Femur (tissue), 1 donor: ENCODE data around the gene DENND1B.

ENCODE experiments used
- DNase-seq: peaks from one replicate; pipeline ENCODE4 v3.0.0-alpha.2; 2017

The DENND1B gene

DNA sequence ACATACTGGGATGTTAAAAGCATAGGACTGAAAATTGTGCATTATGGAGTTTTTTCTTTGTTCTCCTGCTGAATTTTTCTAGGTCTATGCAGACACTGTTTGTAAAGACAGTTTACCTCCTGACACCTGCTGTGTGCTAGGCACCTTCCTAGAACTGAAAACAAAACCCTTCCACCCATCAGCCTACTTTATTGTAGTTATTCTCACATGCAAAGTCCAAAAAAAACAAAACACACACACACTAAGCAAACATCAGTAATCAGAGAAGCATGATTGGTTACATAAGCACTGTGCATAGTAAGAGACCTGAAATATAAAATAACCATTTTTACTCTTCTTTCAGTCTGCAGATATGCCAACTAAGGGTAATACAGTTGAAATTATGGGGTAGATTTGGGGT is 312.1 kb downstream of the DENND1B start:
- no peak for DNase-seq

DNA sequence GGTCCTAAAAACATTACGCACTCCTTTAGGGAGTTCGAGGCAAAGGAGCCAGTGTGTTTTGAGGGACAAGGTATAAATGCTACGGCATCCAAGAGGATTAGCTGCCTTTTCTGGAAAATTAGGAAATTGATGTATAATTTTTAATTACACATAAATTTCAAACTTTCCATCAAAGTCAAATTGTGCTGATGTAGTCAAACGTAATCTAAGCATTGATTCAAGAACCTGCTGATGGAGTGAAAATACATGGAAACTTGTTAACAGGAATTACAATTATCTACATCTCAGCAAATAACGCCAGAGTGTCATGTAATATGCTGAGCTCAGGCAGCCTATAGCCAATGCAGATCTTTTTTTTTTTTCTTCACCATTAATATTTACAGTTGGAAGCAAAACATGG is 312.7 kb downstream of the DENND1B start:
- no peak for DNase-seq
